ENCODE results near the gene TMEM72.

DNA sequence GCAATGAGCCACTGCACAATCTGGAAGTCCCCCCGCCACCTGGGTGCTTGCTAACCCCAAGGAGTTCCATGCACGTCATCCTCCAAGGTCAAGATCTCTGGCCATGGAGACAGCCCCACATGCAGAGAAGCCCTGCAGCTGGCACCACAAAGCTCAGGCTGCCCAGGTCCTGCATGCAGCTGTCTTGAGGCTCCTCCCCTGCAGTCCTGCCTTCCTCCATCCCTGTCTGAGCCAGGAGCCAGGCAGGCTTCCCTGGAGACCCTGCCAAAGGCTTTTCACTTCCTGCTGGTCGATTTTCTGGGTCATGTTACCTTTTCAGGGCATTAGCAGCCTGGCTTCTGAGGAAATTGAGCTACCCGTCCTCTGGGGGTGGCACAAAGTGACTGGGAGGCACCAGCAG lies 12.5 kb upstream of the TMEM72 start:
- TF ChIP-seq, protein P1, sequence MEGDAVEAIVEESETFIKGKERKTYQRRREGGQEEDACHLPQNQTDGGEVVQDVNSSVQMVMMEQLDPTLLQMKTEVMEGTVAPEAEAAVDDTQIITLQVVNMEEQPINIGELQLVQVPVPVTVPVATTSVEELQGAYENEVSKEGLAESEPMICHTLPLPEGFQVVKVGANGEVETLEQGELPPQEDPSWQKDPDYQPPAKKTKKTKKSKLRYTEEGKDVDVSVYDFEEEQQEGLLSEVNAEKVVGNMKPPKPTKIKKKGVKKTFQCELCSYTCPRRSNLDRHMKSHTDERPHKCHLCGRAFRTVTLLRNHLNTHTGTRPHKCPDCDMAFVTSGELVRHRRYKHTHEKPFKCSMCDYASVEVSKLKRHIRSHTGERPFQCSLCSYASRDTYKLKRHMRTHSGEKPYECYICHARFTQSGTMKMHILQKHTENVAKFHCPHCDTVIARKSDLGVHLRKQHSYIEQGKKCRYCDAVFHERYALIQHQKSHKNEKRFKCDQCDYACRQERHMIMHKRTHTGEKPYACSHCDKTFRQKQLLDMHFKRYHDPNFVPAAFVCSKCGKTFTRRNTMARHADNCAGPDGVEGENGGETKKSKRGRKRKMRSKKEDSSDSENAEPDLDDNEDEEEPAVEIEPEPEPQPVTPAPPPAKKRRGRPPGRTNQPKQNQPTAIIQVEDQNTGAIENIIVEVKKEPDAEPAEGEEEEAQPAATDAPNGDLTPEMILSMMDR (conservative IDR thresholded peaks at IDR 0.05; ENCODE audit: low read depth in 2 of 2), result no peak
- no peak for TF ChIP-seq POLR2AphosphoS5 (IDR thresholded peaks at IDR 0.05; ENCODE audit: low read depth)
- TF ChIP-seq CREB1 (CRISPR knock-in tag; IDR thresholded peaks at IDR 0.05; ENCODE audit: low read depth), result no peak
- TF ChIP-seq EZH2phosphoT487 (IDR thresholded peaks at IDR 0.05; ENCODE audit: unreplicated experiment), result no peak
- no peak for TF ChIP-seq EZH2 (IDR thresholded peaks at IDR 0.05; ENCODE audit: low read depth, unreplicated experiment)
- no peak for TF ChIP-seq JUNB (IDR thresholded peaks at IDR 0.05; ENCODE audit: unreplicated experiment)
- TF ChIP-seq ZNF114 (CRISPR knock-in tag; IDR thresholded peaks at IDR 0.05), result no peak
- no peak for TF ChIP-seq REST (IDR thresholded peaks at IDR 0.05; ENCODE audit: unreplicated experiment)
- no peak for TF ChIP-seq ZNF331 (CRISPR knock-in tag; IDR thresholded peaks at IDR 0.05; ENCODE audit: low read depth)
- TF ChIP-seq STAT1 (IDR thresholded peaks at IDR 0.05; ENCODE audit: unreplicated experiment), result no peak
- no peak for TF ChIP-seq ETS1 (IDR thresholded peaks at IDR 0.05)
- TF ChIP-seq NANOG (IDR thresholded peaks at IDR 0.05; ENCODE audit: borderline replicate concordance), result no peak
- TF ChIP-seq ZNF462 (CRISPR knock-in tag; IDR thresholded peaks at IDR 0.05), result no peak

All from GM23338 (cell line).